Measurements from ENCODE around the gene TPD52L2. TPM values are rescaled to one million over a fixed set of nuclear protein-coding genes. Genes with fewer than 3 reads are reported as not detected.

Gene TPD52L2
- total RNA-seq, 1 experiment from 2014 or later: 147 TPM

DNA sequence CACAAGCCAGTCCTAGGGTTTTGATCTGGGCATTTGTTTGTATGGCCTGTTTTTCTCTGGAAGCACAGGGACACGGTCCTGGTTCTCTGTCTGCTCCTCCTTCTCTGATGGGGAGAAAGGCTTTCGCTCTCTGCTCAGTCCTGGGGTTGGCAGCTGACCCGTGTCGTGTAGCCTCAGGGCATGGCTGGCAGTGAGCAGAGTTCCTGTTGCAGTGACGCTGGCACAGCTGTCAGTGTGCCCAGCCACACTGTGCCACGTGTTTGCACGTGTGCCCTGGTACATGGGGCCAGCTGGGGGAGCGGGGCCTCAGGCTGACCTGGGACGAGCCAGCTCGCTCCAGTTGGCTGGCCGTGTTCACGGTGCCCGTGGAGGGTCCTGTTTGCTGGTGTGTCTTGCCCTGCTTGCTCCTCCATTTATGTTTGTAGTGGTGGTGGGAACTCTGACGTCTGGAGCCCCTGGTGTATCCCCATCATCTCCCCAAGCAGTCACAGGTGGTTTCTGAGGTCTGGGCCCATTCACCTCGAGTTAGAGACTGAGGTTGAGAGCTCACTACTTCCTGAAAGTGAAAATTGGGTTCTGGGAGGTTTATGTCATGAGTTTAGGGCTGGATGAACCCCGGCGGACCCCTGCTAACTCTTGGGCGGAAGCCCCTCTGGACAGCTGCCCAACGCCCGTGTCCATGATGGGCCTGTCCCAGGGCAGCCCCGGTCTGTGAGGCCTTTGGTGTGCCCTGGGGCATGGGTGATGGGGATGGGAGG, 19.6 kb downstream of the TPD52L2 start:
- Histone ChIP-seq H3K4me1 (ENCODE audit: insufficient read depth, low read length) (peaks cover 19% of the 10 kb centered on the region), H3K27ac (ENCODE audit: low read length) (no peak overlapping the region), H3K27me3 (ENCODE audit: low read length) (no peaks in the 10 kb centered on the region), H3F3A (ENCODE audit: low read length, unreplicated experiment) (no peaks in the 10 kb centered on the region), H3K9ac (ENCODE audit: low read length) (no peak overlapping the region), H2AFZ (ENCODE audit: low read length) (no peak overlapping the region), H3K4me3 (ENCODE audit: low read length) (no peak overlapping the region), H3K4me2 (ENCODE audit: low read length) (no peak overlapping the region), H4K20me1 (ENCODE audit: low read length) (peaks cover 31% of the 10 kb centered on the region), H3K36me3 (ENCODE audit: low read depth, low read length) (peaks cover 56% of the 10 kb centered on the region), H3K79me2 (ENCODE audit: low read length) (peaks cover 56% of the 10 kb centered on the region), H3K9me3 (ENCODE audit: low read length) (no peaks in the 10 kb centered on the region), H3K9me2 (replicated peaks; ENCODE audit: low read length) (no peaks in the 10 kb centered on the region)
- intact Hi-C loops (cut with micrococcal nuclease): no loop called here
- DNase-seq (no peak), ATAC-seq (peak; percentile 9; the same call in 1 of the 2 replicates)
- BruUV-seq (replicated peaks): no TSS peak
- POLR2A ChIA-PET (ENCODE audit: unreplicated experiment): no interaction called here
- TF ChIP-seq EZH2phosphoT487 (IDR thresholded peaks at IDR 0.05; ENCODE audit: borderline replicate concordance, low read length) (no peak), CTCF (conservative IDR thresholded peaks at IDR 0.05; ENCODE audit: low read depth, low read length) (no peak), EZH2 (IDR thresholded peaks at IDR 0.05; ENCODE audit: low read length, unreplicated experiment) (no peak)
- CTCF ChIA-PET: no interaction called here

DNA sequence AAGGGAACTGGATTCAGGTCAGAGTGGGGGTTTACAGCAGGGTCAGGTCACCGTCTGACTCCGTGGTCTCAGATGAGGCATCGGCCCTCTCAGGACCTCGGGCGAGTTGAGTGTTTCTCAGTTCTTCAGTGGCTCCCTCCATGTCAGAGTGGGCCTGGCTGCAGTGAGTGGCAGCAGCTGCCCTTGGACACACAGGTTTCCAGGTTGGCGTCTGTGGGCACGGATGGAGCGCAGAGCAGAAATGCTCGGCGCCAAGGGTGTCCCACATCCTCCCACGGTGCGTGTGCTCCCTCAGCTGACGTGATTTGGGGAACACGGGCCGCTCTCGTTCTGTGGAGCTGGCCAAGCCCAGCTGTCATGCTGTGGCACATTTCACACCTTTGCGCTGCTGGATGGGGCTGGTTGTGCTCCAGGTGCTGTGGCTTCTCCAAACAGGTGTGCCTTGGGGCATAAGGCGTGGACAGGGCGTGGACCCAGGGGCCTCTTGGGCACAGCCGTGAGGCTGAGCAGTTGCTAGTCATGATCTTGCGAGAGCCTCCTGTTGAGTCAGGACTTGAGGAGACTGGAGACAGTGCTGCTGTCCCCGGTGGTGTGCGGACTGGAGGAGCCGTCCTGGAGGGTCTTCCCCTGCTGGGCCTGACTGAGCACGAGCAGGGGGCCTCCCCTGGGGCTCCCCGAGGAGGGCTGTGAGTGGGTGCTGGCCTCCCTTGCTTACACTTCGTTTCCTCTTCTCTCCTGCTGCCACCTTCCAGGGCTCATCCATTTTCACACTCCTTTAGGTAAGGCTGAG, 20.4 kb downstream of the TPD52L2 start:
- Histone ChIP-seq H3K4me1 (ENCODE audit: insufficient read depth, low read length) (peaks cover 21% of the 10 kb centered on the region), H3K9ac (ENCODE audit: low read length) (no peak overlapping the region), H3K36me3 (ENCODE audit: low read depth, low read length) (peaks cover 64% of the 10 kb centered on the region), H3K9me2 (replicated peaks; ENCODE audit: low read length) (no peaks in the 10 kb centered on the region), H3K79me2 (ENCODE audit: low read length) (peaks cover 56% of the 10 kb centered on the region), H3K4me2 (ENCODE audit: low read length) (no peak overlapping the region), H3K27ac (ENCODE audit: low read length) (peak overlapping the region; percentile 26; the same call in 1 of the 2 replicates), H3F3A (ENCODE audit: low read length, unreplicated experiment) (no peaks in the 10 kb centered on the region), H3K9me3 (ENCODE audit: low read length) (no peaks in the 10 kb centered on the region), H3K4me3 (ENCODE audit: low read length) (no peak overlapping the region), H4K20me1 (ENCODE audit: low read length) (peaks cover 31% of the 10 kb centered on the region), H2AFZ (ENCODE audit: low read length) (no peak overlapping the region), H3K27me3 (ENCODE audit: low read length) (no peaks in the 10 kb centered on the region)
- intact Hi-C loops (cut with micrococcal nuclease): no loop called here
- no peak for TF ChIP-seq EZH2 (IDR thresholded peaks at IDR 0.05; ENCODE audit: low read length, unreplicated experiment)
- no peak for TF ChIP-seq EZH2phosphoT487 (IDR thresholded peaks at IDR 0.05; ENCODE audit: borderline replicate concordance, low read length)
- TF ChIP-seq CTCF (conservative IDR thresholded peaks at IDR 0.05; ENCODE audit: low read depth, low read length): no peak
- ChIA-PET CTCF (no interaction called here), POLR2A (ENCODE audit: unreplicated experiment) (no interaction called here)
- BruUV-seq (replicated peaks): no TSS peak
- peak; percentile 59 for DNase-seq
- ATAC-seq: peak; percentile 61

GRCh38 chr20:63886054-63886419, 21.0 kb downstream of the TPD52L2 start:
- H4K20me1 ChIP-seq (ENCODE audit: low read length): peaks cover 36% of the 10 kb centered on the region
- H3K4me2 ChIP-seq (ENCODE audit: low read length): no peak overlapping the region
- H3K9ac ChIP-seq (ENCODE audit: low read length): no peak overlapping the region
- no peaks in the 10 kb centered on the region for H3K9me2 ChIP-seq (replicated peaks; ENCODE audit: low read length)
- intact Hi-C loops (cut with micrococcal nuclease): no loop called here
- H3K4me3 ChIP-seq (ENCODE audit: low read length): no peak overlapping the region
- no peaks in the 10 kb centered on the region for H3K9me3 ChIP-seq (ENCODE audit: low read length)
- no peaks in the 10 kb centered on the region for H3F3A ChIP-seq (ENCODE audit: low read length, unreplicated experiment)
- ChIA-PET POLR2A (ENCODE audit: unreplicated experiment) (no interaction called here), CTCF (no interaction called here)
- ATAC-seq (no peak), DNase-seq (no peak)
- no peak overlapping the region for H2AFZ ChIP-seq (ENCODE audit: low read length)
- no TSS peak for BruUV-seq (replicated peaks)
- H3K36me3 ChIP-seq (ENCODE audit: low read depth, low read length): peaks cover 70% of the 10 kb centered on the region
- H3K27me3 ChIP-seq (ENCODE audit: low read length): no peaks in the 10 kb centered on the region
- H3K79me2 ChIP-seq (ENCODE audit: low read length): peaks cover 59% of the 10 kb centered on the region
- H3K27ac ChIP-seq (ENCODE audit: low read length): peak overlapping the region; percentile 26; the same call in 1 of the 2 replicates
- peaks cover 21% of the 10 kb centered on the region for H3K4me1 ChIP-seq (ENCODE audit: insufficient read depth, low read length)
- TF ChIP-seq EZH2phosphoT487 (IDR thresholded peaks at IDR 0.05; ENCODE audit: borderline replicate concordance, low read length): no peak
- no peak for TF ChIP-seq CTCF (conservative IDR thresholded peaks at IDR 0.05; ENCODE audit: low read depth, low read length)
- no peak for TF ChIP-seq EZH2 (IDR thresholded peaks at IDR 0.05; ENCODE audit: low read length, unreplicated experiment)

Data from PC-3 (cell line).